ENCODE measurements around the gene OSBPL7. TPM values are rescaled to one million over a fixed set of nuclear protein-coding genes. Genes with fewer than 3 reads are reported as not detected.

OSBPL7 gene
- total RNA-seq, 4 donors from 2014 or later, result 8.6 to 19.5 (median 11.2) TPM

- 58 to 71% methylated on average over 7 to 10 of the region's 10 CpGs for WGBS, 2 donors
- TF ChIP-seq EP300 (IDR thresholded peaks at IDR 0.05) (no peak), CTCF (IDR thresholded peaks at IDR 0.05) (no peak), POLR2A (IDR thresholded peaks at IDR 0.05) (no peak)
These were observed 2.1 kb downstream of the OSBPL7 start for GRCh38 chr17:47819475-47819874.

GRCh38 chr17:47818002-47818695 is 3.4 kb downstream of the OSBPL7 start:
- TF ChIP-seq CTCF (IDR thresholded peaks at IDR 0.05), result no peak
- no peak for TF ChIP-seq POLR2A (IDR thresholded peaks at IDR 0.05)
- TF ChIP-seq EP300 (IDR thresholded peaks at IDR 0.05), result no peak
- peaks cover 0 to 74% (median 25%) of the 10 kb centered on the region in 3 donors for H3K36me3 ChIP-seq

More at GRCh38 chr17:47819475-47819874, 2.1 kb downstream of the OSBPL7 start:
- Histone ChIP-seq H3K27ac (no peak overlapping the region), H3K4me3 (no peak overlapping the region), H3K9me3 (no peaks in the 10 kb centered on the region), H3K4me1 (peaks cover 0 to 29% (median 11%) of the 10 kb centered on the region in 4 donors), H3K27me3 (no peaks in the 10 kb centered on the region), H3K36me3 (peaks cover 0 to 74% (median 27%) of the 10 kb centered on the region in 3 donors)
- DNase-seq (ENCODE audit: low spot score in 2 of 2), result no peak

GRCh38 chr17:47816947-47817346 is 4.6 kb downstream of the OSBPL7 start:
- Histone ChIP-seq H3K27me3 (no peaks in the 10 kb centered on the region), H3K4me1 (peaks cover 0 to 22% (median 7%) of the 10 kb centered on the region in 4 donors), H3K36me3 (peaks cover 0 to 82% (median 25%) of the 10 kb centered on the region in 3 donors), H3K27ac (no peak overlapping the region), H3K4me3 (no peak overlapping the region), H3K9me3 (no peaks in the 10 kb centered on the region)
- DNase-seq (ENCODE audit: low spot score in 2 of 2), result no peak
- 94 to 98% methylated on average over 10 of the region's 10 CpGs for WGBS, 2 donors
- no peak for TF ChIP-seq EP300 (IDR thresholded peaks at IDR 0.05)
- no peak for TF ChIP-seq CTCF (IDR thresholded peaks at IDR 0.05)
- no peak for TF ChIP-seq POLR2A (IDR thresholded peaks at IDR 0.05)

More at GRCh38 chr17:47818002-47818695, 3.4 kb downstream of the OSBPL7 start:
- peaks cover 0 to 29% (median 11%) of the 10 kb centered on the region in 4 donors for H3K4me1 ChIP-seq
- DNase-seq (ENCODE audit: low spot score in 2 of 2), result no peak
- 86 to 90% methylated on average over 9 to 11 of the region's 11 CpGs for WGBS, 2 donors
- no peaks in the 10 kb centered on the region for H3K27me3 ChIP-seq
- no peak overlapping the region for H3K4me3 ChIP-seq
- no peak overlapping the region for H3K27ac ChIP-seq
- H3K9me3 ChIP-seq, result no peaks in the 10 kb centered on the region

- WGBS, 2 donors, result 88 to 93% methylated on average over 21 of the region's 21 CpGs
- Histone ChIP-seq H3K4me3 (no peak overlapping the region), H3K4me1 (peaks cover 0 to 19% (median 5%) of the 10 kb centered on the region in 4 donors), H3K9me3 (no peaks in the 10 kb centered on the region), H3K36me3 (peaks cover 0 to 87% (median 25%) of the 10 kb centered on the region in 3 donors), H3K27me3 (no peaks in the 10 kb centered on the region), H3K27ac (no peak overlapping the region)
- DNase-seq (ENCODE audit: low spot score in 2 of 2), result no peak
- TF ChIP-seq EP300 (IDR thresholded peaks at IDR 0.05), result no peak
- TF ChIP-seq POLR2A (IDR thresholded peaks at IDR 0.05), result no peak
- no peak for TF ChIP-seq CTCF (IDR thresholded peaks at IDR 0.05)
These were observed 5.4 kb downstream of the OSBPL7 start for GRCh38 chr17:47816111-47816735.
